Fibroblast of the conjunctiva (primary cell): ENCODE measurements around the gene AWAT2.

Source experiments
- DNase-seq: peaks from one replicate; pipeline ENCODE4 v3.0.0-alpha.2; 2010; ENCODE audit warnings: low read depth

Gene AWAT2

GRCh38 chrX:70049925-70050324 is at the start of gene AWAT2:
AWAT2 (minus strand) TSS chrX:70049938; CDS start chrX:70049932, 6 bp downstream.
- no peak for DNase-seq

GRCh38 chrX:70096052-70096451 is 46.3 kb upstream of the AWAT2 start:
- no peak for DNase-seq

DNA sequence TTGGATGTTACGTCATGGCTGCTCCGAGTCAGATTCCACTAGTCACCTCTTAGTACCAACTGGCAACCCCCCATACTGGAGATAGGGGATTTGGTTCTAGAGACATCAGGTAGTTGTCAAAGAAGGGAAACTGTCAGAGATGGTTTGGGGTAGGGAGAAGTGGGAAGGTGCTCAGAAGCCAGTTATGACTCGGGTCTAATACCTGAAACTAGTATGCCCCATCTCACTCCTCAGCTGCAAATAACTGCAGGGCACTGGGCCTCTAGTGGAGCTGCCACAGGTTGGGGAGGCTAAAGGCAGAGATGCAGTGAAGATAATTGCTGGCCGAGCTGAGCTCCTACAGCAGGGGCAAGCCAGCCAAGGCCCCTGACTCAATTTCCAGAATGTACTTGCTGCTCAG is 42.5 kb upstream of the AWAT2 start:
- no peak for DNase-seq

- no peak for DNase-seq
Observed at GRCh38 chrX:70089604-70090297, 40.0 kb upstream of the AWAT2 start.

DNA sequence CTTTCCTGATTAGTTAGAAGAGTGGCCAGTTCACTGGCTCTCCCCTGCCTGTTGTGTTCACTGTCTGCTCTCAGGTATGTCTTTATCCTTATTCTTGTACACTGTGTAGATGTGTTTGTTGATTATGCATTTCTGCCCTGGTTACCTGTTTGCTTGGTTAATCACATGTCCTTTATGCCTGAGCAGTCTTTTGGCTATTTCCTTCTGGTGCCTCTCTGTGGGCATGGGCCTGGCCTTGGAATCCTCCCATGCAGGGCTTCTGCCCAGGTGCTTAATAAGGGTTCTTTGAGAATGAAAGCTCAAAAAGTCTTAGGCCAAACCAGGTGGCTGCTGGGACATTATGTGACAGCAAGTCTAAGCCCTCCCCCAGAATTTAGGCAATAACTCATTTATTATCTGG is 39.0 kb upstream of the AWAT2 start:
- no peak for DNase-seq

DNA sequence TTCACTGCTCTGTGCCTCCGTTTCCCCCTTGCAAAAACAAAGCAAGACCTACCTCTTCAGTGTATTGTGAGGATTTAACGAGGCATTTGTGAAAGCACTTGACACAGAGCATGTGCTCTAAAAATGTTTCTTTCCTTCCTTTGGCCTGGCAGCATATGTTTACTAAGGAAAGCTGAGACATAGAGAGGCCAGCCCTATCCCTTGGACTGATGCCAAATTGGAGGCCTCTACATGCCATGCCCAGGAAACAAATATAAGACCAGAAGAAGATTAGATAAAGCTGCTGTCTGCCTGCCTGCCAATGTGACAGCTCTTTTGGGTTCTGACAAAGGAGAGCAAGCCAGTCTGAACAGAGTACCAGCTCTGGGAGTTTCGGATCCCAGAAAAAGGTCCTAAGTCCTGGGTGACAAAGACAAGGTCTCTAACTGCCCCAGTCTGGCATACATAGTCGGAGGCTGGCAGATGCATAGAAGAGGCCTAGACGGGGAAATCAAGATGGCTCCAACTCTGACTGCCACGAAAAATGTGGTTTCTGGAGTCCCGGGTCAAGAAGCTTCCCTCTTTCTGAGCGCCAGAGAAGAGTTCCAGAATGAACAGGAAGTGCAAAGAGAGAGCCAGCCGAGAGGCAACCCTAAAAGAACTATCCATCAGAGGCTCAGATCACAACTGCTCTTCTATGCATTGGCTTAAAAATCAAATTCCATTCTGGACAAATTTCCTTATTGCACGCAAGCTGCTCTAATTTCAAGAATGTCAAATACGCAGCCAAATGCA is 38.3 kb upstream of the AWAT2 start:
- DNase-seq = peak; percentile 3

GRCh38 chrX:70084592-70085240 is 35.0 kb upstream of the AWAT2 start:
- DNase-seq = no peak

GRCh38 chrX:70082723-70083122 is 33.0 kb upstream of the AWAT2 start:
- no peak for DNase-seq

- no peak for DNase-seq
Observed at GRCh38 chrX:70079870-70080269, 30.1 kb upstream of the AWAT2 start.

DNA sequence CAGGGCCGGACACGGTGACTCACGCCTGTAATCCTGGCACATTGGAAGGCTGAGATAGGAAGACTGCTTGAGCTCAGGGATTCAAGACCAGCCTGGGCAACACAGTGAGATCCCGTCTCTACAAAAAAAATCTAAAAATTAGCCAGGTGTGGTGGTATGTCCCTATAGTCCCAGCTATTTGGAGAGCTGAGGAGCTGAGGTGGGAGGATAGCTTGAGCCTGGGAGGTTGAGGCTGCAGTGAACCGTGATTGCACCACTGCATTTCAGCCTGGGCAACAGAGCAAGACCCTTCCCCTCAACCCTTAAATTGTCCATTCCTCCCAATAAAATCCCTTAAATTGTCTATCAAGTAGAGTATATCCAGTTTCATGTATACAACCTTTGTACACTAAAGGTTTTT is 29.6 kb upstream of the AWAT2 start:
- DNase-seq = no peak

GRCh38 chrX:70066646-70067045 is 16.9 kb upstream of the AWAT2 start:
- no peak for DNase-seq

GRCh38 chrX:70062961-70063550 is 13.3 kb upstream of the AWAT2 start:
- DNase-seq = no peak

- no peak for DNase-seq
Observed at GRCh38 chrX:70062076-70062475, 12.3 kb upstream of the AWAT2 start, which contains the start of gene OTUD6A. OTUD6A (plus strand) TSS chrX:70062457; CDS start chrX:70062525, 68 bp downstream.

DNA sequence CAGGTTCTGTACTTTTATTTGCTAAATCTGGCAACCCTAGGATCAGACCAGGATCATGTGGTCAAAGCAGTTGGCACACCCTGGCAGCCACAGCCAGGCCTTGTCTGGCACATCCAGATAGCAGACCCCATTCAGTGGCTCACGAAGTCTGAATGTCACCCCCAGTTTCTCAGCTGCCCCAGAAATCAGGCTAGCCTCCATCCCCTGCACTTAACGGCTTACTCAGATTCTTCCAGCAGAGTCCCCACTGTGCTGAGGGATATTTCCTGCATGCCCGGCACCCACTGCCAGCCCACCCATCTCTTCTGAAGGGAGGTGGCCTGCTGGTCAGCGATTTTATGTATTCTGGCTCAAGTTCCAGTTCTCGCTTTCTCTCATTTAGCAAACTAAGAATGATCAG is 4.7 kb upstream of the AWAT2 start:
- no peak for DNase-seq

DNA sequence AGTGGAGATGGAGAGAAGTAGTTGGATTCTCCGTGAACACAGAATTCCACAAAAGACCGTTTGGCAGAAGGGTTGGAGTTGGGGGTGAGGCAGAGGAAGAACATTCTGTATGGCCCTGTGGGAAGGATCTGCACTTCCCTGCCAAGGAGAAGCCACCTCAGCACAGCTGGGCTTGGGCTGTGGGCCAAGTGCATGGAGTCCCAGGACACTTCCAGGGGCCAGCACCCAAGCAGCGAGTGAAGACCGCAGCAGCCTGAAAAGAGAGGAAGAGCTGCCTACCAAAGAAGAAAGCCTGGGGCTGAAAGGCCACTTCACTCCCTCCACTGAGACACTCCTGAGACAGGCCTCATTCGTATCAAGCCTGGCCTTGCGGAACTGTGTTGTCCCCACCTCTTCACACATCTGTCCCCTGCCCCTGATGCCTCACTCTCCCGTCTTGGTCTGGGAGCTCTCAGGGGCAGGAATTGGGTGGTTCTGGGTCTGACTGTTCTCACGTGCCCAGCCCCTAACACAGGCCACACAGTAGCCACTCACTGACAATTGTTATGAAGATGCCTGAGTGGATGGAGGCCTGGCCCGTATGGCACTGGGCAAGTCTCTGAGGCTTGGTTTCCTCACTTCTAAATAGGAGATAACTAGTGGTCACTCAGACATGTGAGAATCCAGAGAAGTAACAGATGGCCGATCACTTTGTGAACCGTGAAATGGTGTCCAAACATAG is 3.3 kb upstream of the AWAT2 start:
- DNase-seq = no peak

- DNase-seq = no peak
Observed at GRCh38 chrX:70049406-70049805, 332 bp downstream of the AWAT2 start.

GRCh38 chrX:70046978-70047377 is 2.8 kb downstream of the AWAT2 start:
- DNase-seq = no peak

- DNase-seq = no peak
Observed at GRCh38 chrX:70044541-70045245, 5.0 kb downstream of the AWAT2 start.

DNA sequence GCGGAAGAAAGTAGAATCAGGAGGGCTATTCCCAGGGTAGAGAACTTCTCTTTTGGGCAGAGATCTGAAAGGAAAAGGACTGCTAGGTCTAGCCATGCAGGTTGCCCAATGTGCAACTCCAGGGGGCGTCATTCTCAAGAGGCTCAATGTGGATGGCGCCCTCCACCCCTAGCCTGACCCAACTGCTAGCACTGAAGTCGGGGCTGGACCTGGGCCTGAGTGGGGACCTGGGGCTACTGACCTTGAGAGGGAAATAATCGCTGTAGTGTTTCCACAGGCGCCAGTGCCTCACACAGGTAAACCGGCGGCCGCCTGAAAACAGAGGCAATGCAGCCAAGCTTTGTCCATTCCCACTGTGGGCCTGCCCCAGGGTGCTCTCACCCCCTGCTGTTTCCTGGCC is 6.1 kb downstream of the AWAT2 start:
- no peak for DNase-seq

- no peak for DNase-seq
Observed at GRCh38 chrX:70042399-70043371, 7.1 kb downstream of the AWAT2 start.
